Neural crest cell (in vitro differentiated cells): ENCODE data around the gene CFAP77. TPM values are rescaled to one million over a fixed set of nuclear protein-coding genes. Genes with fewer than 3 reads are reported as not detected.
A peak's percentile ranks its signal among the peaks of the same experiment; 100 is the strongest.

Experiments used
- DNase-seq: peaks from one replicate; pipeline ENCODE4 v3.0.0; 2021; ENCODE audit warnings: low read depth, mixed read lengths, low spot score
- H3K27ac Mint-ChIP-seq: one replicate; pipeline ENCODE4 v1.8.0; 2021; ENCODE audit warnings: mild to moderate bottlenecking, mixed read lengths; ENCODE audit not compliant: unreplicated experiment
- H3K27me3 Mint-ChIP-seq: 2 replicates; pipeline ENCODE4 v1.8.0; 2021; ENCODE audit warnings: low read depth, mild to moderate bottlenecking, mixed read lengths
- H3K36me3 Mint-ChIP-seq: 2 replicates; pipeline ENCODE4 v1.8.0; 2021; ENCODE audit warnings: low read depth, mild to moderate bottlenecking, mixed read lengths
- H3K4me1 Mint-ChIP-seq: 2 replicates; pipeline ENCODE4 v1.8.0; 2021; ENCODE audit warnings: mixed read lengths
- H3K4me3 Mint-ChIP-seq: one replicate; pipeline ENCODE4 v1.8.0; 2021; ENCODE audit warnings: mild to moderate bottlenecking, mixed read lengths
- H3K9me3 Mint-ChIP-seq: 2 replicates; pipeline ENCODE4 v1.8.0; 2021; ENCODE audit warnings: mixed read lengths
- total RNA-seq: library from RNA; stranded (reverse); gene quantifications from 2 replicates; pipeline ENCODE4 v1.2.1, GENCODE V29; 2021
- TF ChIP-seq, protein P1 (sequence below): fragments of 200-600 bp; sonication (generic); conservative IDR thresholded peaks from 2 replicates; pipeline ENCODE4 v1.5.0; 2021; ENCODE audit warnings: antibody characterized with exemption, mild to moderate bottlenecking

CFAP77 gene
- total RNA-seq, 1 donor from 2014 or later, result 0.23 TPM

DNA sequence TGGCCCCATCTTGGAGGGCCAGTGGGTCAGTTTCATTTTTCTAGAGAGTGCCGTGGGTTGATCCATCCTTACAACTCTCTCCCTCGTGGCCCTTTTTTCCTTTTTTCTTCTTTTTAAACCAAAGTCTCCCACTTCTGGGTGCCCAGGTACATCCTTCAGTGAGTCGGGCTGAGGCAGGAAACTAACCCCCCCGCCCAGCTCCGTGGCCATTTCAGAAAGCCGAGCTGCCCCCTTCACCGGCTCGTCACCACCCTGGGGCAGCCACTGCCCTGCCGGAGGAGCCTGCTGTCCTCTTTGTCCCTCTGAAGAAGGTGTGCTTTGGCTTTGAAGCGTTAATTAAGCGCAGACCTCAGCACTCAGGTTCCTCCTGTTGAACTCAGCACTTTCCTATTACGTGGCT is 5.2 kb downstream of the CFAP77 start:
- Mint-ChIP-seq H3K36me3 (no peaks in the 10 kb centered on the region), H3K9me3 (no peaks in the 10 kb centered on the region), H3K27ac (no peak overlapping the region), H3K4me3 (no peak overlapping the region), H3K27me3 (peaks cover 86% of the 10 kb centered on the region), H3K4me1 (peaks cover 37% of the 10 kb centered on the region)
- DNase-seq, result no peak
- TF ChIP-seq, protein P1, sequence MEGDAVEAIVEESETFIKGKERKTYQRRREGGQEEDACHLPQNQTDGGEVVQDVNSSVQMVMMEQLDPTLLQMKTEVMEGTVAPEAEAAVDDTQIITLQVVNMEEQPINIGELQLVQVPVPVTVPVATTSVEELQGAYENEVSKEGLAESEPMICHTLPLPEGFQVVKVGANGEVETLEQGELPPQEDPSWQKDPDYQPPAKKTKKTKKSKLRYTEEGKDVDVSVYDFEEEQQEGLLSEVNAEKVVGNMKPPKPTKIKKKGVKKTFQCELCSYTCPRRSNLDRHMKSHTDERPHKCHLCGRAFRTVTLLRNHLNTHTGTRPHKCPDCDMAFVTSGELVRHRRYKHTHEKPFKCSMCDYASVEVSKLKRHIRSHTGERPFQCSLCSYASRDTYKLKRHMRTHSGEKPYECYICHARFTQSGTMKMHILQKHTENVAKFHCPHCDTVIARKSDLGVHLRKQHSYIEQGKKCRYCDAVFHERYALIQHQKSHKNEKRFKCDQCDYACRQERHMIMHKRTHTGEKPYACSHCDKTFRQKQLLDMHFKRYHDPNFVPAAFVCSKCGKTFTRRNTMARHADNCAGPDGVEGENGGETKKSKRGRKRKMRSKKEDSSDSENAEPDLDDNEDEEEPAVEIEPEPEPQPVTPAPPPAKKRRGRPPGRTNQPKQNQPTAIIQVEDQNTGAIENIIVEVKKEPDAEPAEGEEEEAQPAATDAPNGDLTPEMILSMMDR, result no peak

DNA sequence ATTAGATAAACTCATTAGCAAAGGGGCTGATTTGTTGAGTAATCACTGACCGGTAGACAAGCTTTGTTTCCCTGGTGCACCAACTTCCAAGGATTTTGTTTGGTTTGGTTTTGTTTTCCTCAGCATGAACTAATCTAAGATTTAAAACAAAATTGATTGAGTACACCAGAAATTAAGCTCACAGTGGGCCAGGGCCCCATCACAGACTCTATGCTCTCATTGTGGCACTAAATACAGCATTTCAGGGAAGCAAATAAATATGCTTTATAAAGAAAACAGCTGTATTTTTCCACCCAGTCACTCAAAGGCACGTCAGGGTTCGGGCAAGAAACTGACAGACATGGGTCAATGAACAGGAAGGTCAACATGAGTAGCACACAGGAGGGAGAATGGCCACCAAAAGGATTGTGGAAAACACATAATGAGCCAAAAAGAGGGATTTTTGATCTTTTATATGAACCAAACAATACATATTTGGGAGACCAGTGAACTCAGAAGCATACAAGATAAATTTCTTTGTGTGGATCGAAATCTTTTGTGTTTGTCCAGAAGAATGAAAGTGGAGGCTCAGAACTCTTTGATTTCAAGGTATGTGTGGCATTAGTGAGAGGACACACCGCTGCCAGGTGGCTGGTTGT is 8.8 kb downstream of the CFAP77 start:
- Mint-ChIP-seq H3K36me3 (no peaks in the 10 kb centered on the region), H3K27ac (no peak overlapping the region), H3K9me3 (no peaks in the 10 kb centered on the region), H3K4me3 (no peak overlapping the region), H3K4me1 (peaks cover 28% of the 10 kb centered on the region), H3K27me3 (peaks cover 69% of the 10 kb centered on the region)
- no peak for DNase-seq
- TF ChIP-seq, protein P1, result no peak

DNA sequence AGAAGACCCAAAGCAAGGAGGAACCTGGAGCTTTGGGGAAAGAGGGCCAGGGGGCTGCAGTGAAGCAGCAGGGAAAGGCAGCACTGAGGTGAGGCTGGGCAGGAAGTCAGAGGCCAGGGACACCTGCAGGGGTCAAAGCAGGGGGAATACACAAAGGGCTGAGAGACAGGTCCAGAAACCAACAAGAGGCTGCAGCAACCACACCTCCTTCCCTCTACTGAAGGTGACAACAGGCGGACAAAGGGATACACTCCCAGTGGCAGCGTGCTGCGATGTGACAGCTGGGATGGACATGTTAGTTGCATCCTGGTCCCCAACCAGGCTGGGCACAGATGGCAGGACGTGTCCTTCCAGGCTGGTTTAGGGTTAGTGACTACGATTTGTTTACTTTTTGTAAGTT is 12.6 kb downstream of the CFAP77 start:
- H3K4me1 Mint-ChIP-seq, result peaks cover 38% of the 10 kb centered on the region
- no peak overlapping the region for H3K27ac Mint-ChIP-seq
- TF ChIP-seq, protein P1, result no peak
- H3K4me3 Mint-ChIP-seq, result no peak overlapping the region
- H3K9me3 Mint-ChIP-seq, result no peaks in the 10 kb centered on the region
- no peak for DNase-seq
- peaks cover 64% of the 10 kb centered on the region for H3K27me3 Mint-ChIP-seq
- H3K36me3 Mint-ChIP-seq, result no peaks in the 10 kb centered on the region

DNA sequence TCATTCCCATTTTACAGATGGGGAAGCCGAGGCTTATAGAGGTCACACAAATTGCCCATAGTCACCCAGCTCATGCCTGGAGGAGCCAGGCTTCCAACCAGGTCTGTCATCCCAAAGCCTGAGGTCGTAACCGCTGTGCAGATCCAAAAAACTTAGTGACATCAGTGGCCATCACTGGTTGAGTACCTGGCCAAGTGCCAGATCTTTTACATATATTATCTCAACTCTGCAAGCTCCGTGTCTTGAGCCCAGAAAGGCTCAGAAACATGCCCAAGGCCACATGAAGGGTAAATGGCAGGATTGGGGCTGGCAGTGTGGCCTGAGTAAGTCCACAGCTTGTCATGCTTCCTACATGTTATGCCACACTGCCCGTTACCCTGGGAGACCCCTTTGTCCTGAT is 13.5 kb downstream of the CFAP77 start:
- Mint-ChIP-seq H3K36me3 (no peaks in the 10 kb centered on the region), H3K27ac (no peak overlapping the region), H3K27me3 (peaks cover 59% of the 10 kb centered on the region), H3K4me1 (peaks cover 34% of the 10 kb centered on the region), H3K9me3 (no peaks in the 10 kb centered on the region), H3K4me3 (no peak overlapping the region)
- DNase-seq, result no peak
- TF ChIP-seq, protein P1, result no peak

GRCh38 chr9:132424857-132425674 is 15.1 kb downstream of the CFAP77 start:
- Mint-ChIP-seq H3K4me1 (peaks cover 22% of the 10 kb centered on the region), H3K27ac (peak overlapping the region; percentile 89)
- DNase-seq, result no peak

More at GRCh38 chr9:132424857-132425674, 15.1 kb downstream of the CFAP77 start:
- no peaks in the 10 kb centered on the region for H3K36me3 Mint-ChIP-seq
- H3K9me3 Mint-ChIP-seq, result no peaks in the 10 kb centered on the region
- H3K4me3 Mint-ChIP-seq, result no peak overlapping the region
- TF ChIP-seq, protein P1, result no peak
- H3K27me3 Mint-ChIP-seq, result peaks cover 45% of the 10 kb centered on the region
